Esophagus muscularis mucosa (tissue), 4 donors: ENCODE data around the gene LETM1. TPM values are rescaled to one million over a fixed set of nuclear protein-coding genes. Genes with fewer than 3 reads are reported as not detected.

Experiments used
- DNase-seq: peaks from one replicate; pipeline ENCODE4 v3.0.0-alpha.2; 2017; ENCODE audit errors: extremely low spot score
- H3K27ac ChIP-seq, 4 donors: fragments of 200-600 bp; sonication (generic); replicated peaks in 1 of 4; 1 replicate in 3 of 4; 2 replicates in 1 of 4; pipeline ENCODE4 v1.5.1; 2016 to 2019; ENCODE audit warnings: mild to moderate bottlenecking in 1 of 4
- H3K27me3 ChIP-seq, 4 donors: fragments of 200-600 bp; sonication (generic); one replicate each; pipeline versions ENCODE4 v1.5.1 to v1.6.0; 2016 to 2019
- H3K36me3 ChIP-seq, 4 donors: fragments of 200-600 bp; sonication (generic); one replicate each; pipeline ENCODE4 v1.5.1; 2016 to 2019
- H3K4me1 ChIP-seq, 4 donors: fragments of 200-600 bp; sonication (generic); one replicate each; pipeline ENCODE4 v1.5.1; 2016 to 2019
- H3K4me3 ChIP-seq, 4 donors: fragments of 200-600 bp; sonication (generic); 1 replicate in 2 of 4; 2 replicates in 2 of 4; pipeline ENCODE4 v1.5.1; 2016 to 2019; ENCODE audit warnings: mild to moderate bottlenecking in 4 of 4, moderate library complexity in 1 of 4
- H3K9me3 ChIP-seq, 4 donors: fragments of 200-600 bp; sonication (generic); 1 replicate in 3 of 4; 2 replicates in 1 of 4; pipeline ENCODE4 v1.5.1; 2016 to 2019
- CTCF ChIP-seq, 3 experiments: fragments of 200-600 bp in 2 of 3; fragments of 450-650 bp in 1 of 3; sonication (generic) in 2 of 3; IDR thresholded peaks; one replicate each; pipeline ENCODE4 v1.5.1; 2017 to 2019; ENCODE audit warnings: antibody characterized with exemption in 3 of 3, mild to moderate bottlenecking in 2 of 3, moderate library complexity in 1 of 3
- EP300 ChIP-seq: sonication (generic); formaldehyde crosslinking; IDR thresholded peaks from one replicate; pipeline ENCODE4 v1.6.1; 2017; ENCODE audit warnings: antibody characterized with exemption
- POLR2A ChIP-seq: fragments of 450-650 bp; IDR thresholded peaks from one replicate; pipeline ENCODE4 v1.6.1; 2017; ENCODE audit warnings: antibody characterized with exemption, moderate library complexity, mild to moderate bottlenecking, low read depth
- POLR2AphosphoS5 ChIP-seq, 2 donors: sonication (generic); formaldehyde crosslinking; IDR thresholded peaks; one replicate each; pipeline ENCODE4 v1.6.1; 2017; ENCODE audit warnings: antibody characterized with exemption in 2 of 2
- WGBS: methylation state at CpG from one replicate; pipeline ENCODE4 v1.1.5; 2018; 5-methylcytosine and 5-hydroxymethylcytosine counted together
- intact Hi-C: fragments of 100-400 bp; cut with DNase I; formaldehyde crosslinking; loops from one replicate; pipeline ENCODE4 v1.15.1; 2023
- total RNA-seq, 4 donors: library from RNA; depleted of rRNA; stranded (reverse); fragments of >200 nt; gene quantifications; one replicate each; pipeline versions ENCODE4 v1.1.0 to v1.2.1, GENCODE V29; 2016

The LETM1 gene
- total RNA-seq, 4 donors from 2014 or later, result 23.7 to 34.7 (median 33.3) TPM

- H3K4me1 ChIP-seq, result peaks cover 12 to 33% (median 25%) of the 10 kb centered on the region in 4 donors
- H3K27ac ChIP-seq, result peak overlapping the region; percentile 95 to 99 (median 99)
- no peaks in the 10 kb centered on the region for H3K36me3 ChIP-seq
- 60% methylated on average over 15 of the region's 19 CpGs for WGBS
- intact Hi-C loops, result no loop called here
- TF ChIP-seq POLR2A (no peak), EP300 (no peak), POLR2AphosphoS5 (IDR thresholded peaks at IDR 0.05) (no peak), CTCF (IDR thresholded peaks at IDR 0.05) (no peak)
- peak overlapping the region; percentile 72 to 96 (median 83) for H3K4me3 ChIP-seq
- H3K27me3 ChIP-seq, result peaks cover 0 to 30% (median 0%) of the 10 kb centered on the region in 4 donors
- no peaks in the 10 kb centered on the region for H3K9me3 ChIP-seq
- no peak for DNase-seq
Observed at GRCh38 chr4:1869530-1870327, 13.8 kb upstream of the LETM1 start.

GRCh38 chr4:1868912-1869311, 13.0 kb upstream of the LETM1 start:
- Histone ChIP-seq H3K27ac (no peak overlapping the region), H3K4me3 (no peak overlapping the region), H3K36me3 (no peaks in the 10 kb centered on the region), H3K4me1 (peaks cover 12 to 30% (median 25%) of the 10 kb centered on the region in 4 donors), H3K9me3 (no peaks in the 10 kb centered on the region), H3K27me3 (peaks cover 0 to 38% (median 5%) of the 10 kb centered on the region in 4 donors)
- DNase-seq, result no peak
- no peak for TF ChIP-seq POLR2A
- no peak for TF ChIP-seq CTCF (IDR thresholded peaks at IDR 0.05)
- no peak for TF ChIP-seq EP300
- no peak for TF ChIP-seq POLR2AphosphoS5 (IDR thresholded peaks at IDR 0.05)
- 87% methylated on average over 3 of the region's 3 CpGs for WGBS
- intact Hi-C loops, result no loop called here

- intact Hi-C loops, result no loop called here
- peaks cover 0 to 44% (median 11%) of the 10 kb centered on the region in 4 donors for H3K27me3 ChIP-seq
- no peak for DNase-seq
- no peak for TF ChIP-seq POLR2AphosphoS5 (IDR thresholded peaks at IDR 0.05)
- no peak for TF ChIP-seq EP300
- TF ChIP-seq CTCF (IDR thresholded peaks at IDR 0.05), result no peak
- TF ChIP-seq POLR2A, result no peak
- WGBS, result 72% methylated on average over 5 of the region's 5 CpGs
- H3K4me1 ChIP-seq, result peaks cover 9 to 24% (median 21%) of the 10 kb centered on the region in 4 donors
- no peaks in the 10 kb centered on the region for H3K9me3 ChIP-seq
- no peaks in the 10 kb centered on the region for H3K36me3 ChIP-seq
- H3K4me3 ChIP-seq, result no peak overlapping the region
- H3K27ac ChIP-seq, result no peak overlapping the region
Observed at GRCh38 chr4:1868293-1868692, 12.3 kb upstream of the LETM1 start.

GRCh38 chr4:1866189-1866661, 10.3 kb upstream of the LETM1 start:
- 88% methylated on average over 7 of the region's 7 CpGs for WGBS
- no peak for DNase-seq
- no peaks in the 10 kb centered on the region for H3K9me3 ChIP-seq
- TF ChIP-seq POLR2AphosphoS5 (IDR thresholded peaks at IDR 0.05) (no peak), POLR2A (no peak), EP300 (no peak), CTCF (IDR thresholded peaks at IDR 0.05) (no peak)
- intact Hi-C loops, result no loop called here
- H3K4me3 ChIP-seq, result no peak overlapping the region
- peaks cover 0 to 56% (median 15%) of the 10 kb centered on the region in 4 donors for H3K27me3 ChIP-seq
- H3K4me1 ChIP-seq, result peaks cover 7 to 18% (median 14%) of the 10 kb centered on the region in 4 donors
- no peaks in the 10 kb centered on the region for H3K36me3 ChIP-seq
- no peak overlapping the region for H3K27ac ChIP-seq
